Activated naive CD8-positive, alpha-beta T cell treated with anti-CD3 and anti-CD28 coated beads, Interleukin-2, amount 10 ng/mL, durations not matched to agents 7 days and 5 days (primary cell): Measurements from ENCODE around the gene GFRAL. TPM values are rescaled to one million over a fixed set of nuclear protein-coding genes. Genes with fewer than 3 reads are reported as not detected.

Experiments
- ATAC-seq: fragments of 150-1000 bp; cut with Tn5 transposase; one replicate; pipeline ENCODE4 v1.10.0; 2021; ENCODE audit warnings: low read depth, moderate library complexity
- POLR2A ChIA-PET: fragments of 350-600 bp; sonication (Branson Sonifier 250); formaldehyde crosslinking; loops from one replicate; lab custom pipeline; 2021; ENCODE audit warnings: antibody characterized with exemption; lab: Charles Lee
- DNase-seq: peaks from one replicate; pipeline ENCODE4 v3.0.0; 2021
- H3K27ac Mint-ChIP-seq: one replicate; pipeline ENCODE4 v1.8.0; 2022; ENCODE audit warnings: mild to moderate bottlenecking, mixed read lengths
- H3K27me3 Mint-ChIP-seq: one replicate; pipeline ENCODE4 v1.8.0; 2022; ENCODE audit warnings: mild to moderate bottlenecking, moderate library complexity, mixed read lengths
- H3K36me3 Mint-ChIP-seq: one replicate; pipeline ENCODE4 v1.8.0; 2021; ENCODE audit warnings: mild to moderate bottlenecking, mixed read lengths
- H3K4me1 Mint-ChIP-seq: one replicate; pipeline ENCODE4 v1.8.0; 2021; ENCODE audit warnings: mixed read lengths
- H3K4me3 Mint-ChIP-seq: one replicate; pipeline ENCODE4 v1.8.0; 2022; ENCODE audit warnings: mild to moderate bottlenecking, moderate library complexity, mixed read lengths
- H3K9me3 Mint-ChIP-seq: one replicate; pipeline ENCODE4 v1.8.0; 2021; ENCODE audit warnings: mixed read lengths
- total RNA-seq, 2 experiments: library from RNA; stranded (reverse); gene quantifications; one replicate each; pipeline ENCODE4 v1.2.3, GENCODE V29; 2021

Gene GFRAL
- total RNA-seq, 2 experiments from 2014 or later: not detected

GRCh38 chr6:55379895-55380294 is 52.6 kb downstream of the GFRAL start:
- POLR2A ChIA-PET: no interaction called here
- ATAC-seq (no peak), DNase-seq (no peak)
- Mint-ChIP-seq H3K27ac (no peak overlapping the region), H3K36me3 (no peaks in the 10 kb centered on the region), H3K9me3 (no peaks in the 10 kb centered on the region), H3K4me3 (no peak overlapping the region), H3K27me3 (no peaks in the 10 kb centered on the region), H3K4me1 (no peaks in the 10 kb centered on the region)

- no peak overlapping the region for H3K4me3 Mint-ChIP-seq
- no peaks in the 10 kb centered on the region for H3K36me3 Mint-ChIP-seq
- no peaks in the 10 kb centered on the region for H3K9me3 Mint-ChIP-seq
- no peak for ATAC-seq
- no peak overlapping the region for H3K27ac Mint-ChIP-seq
- H3K27me3 Mint-ChIP-seq: no peaks in the 10 kb centered on the region
- no peak for DNase-seq
- POLR2A ChIA-PET: no interaction called here
- H3K4me1 Mint-ChIP-seq: no peaks in the 10 kb centered on the region
Observed at GRCh38 chr6:55388211-55388610, 60.9 kb downstream of the GFRAL start.

- Mint-ChIP-seq H3K4me1 (no peaks in the 10 kb centered on the region), H3K27me3 (no peaks in the 10 kb centered on the region), H3K36me3 (no peaks in the 10 kb centered on the region), H3K9me3 (peaks cover 1% of the 10 kb centered on the region), H3K4me3 (no peak overlapping the region), H3K27ac (no peak overlapping the region)
- DNase-seq (no peak), ATAC-seq (no peak)
- POLR2A ChIA-PET: no interaction called here
Observed at GRCh38 chr6:55395871-55396270, 68.6 kb downstream of the GFRAL start.

DNA sequence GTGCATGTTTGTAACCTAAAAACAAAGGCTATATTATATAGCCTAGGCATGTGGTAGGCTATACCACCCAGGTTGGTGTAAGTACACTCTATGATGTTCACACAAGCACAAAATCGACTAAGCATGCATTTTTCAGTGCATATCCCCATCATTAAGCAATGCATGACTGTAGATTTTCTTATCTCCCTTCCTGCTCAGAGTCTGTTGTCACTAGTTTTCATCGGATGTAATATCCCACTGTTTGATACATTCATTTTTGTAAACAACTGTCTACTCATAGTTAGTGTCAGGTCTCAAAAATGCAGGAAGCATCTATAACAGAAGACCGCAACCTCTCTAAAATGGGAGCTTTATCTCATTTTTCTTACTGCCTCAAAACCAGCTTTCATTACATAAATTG is 70.7 kb downstream of the GFRAL start:
- no peaks in the 10 kb centered on the region for H3K27me3 Mint-ChIP-seq
- no peak for DNase-seq
- H3K27ac Mint-ChIP-seq: no peak overlapping the region
- H3K4me3 Mint-ChIP-seq: no peak overlapping the region
- H3K9me3 Mint-ChIP-seq: peaks cover 1% of the 10 kb centered on the region
- H3K36me3 Mint-ChIP-seq: no peaks in the 10 kb centered on the region
- POLR2A ChIA-PET: no interaction called here
- no peaks in the 10 kb centered on the region for H3K4me1 Mint-ChIP-seq
- ATAC-seq: no peak

- Mint-ChIP-seq H3K27ac (no peak overlapping the region), H3K9me3 (peaks cover 1% of the 10 kb centered on the region), H3K4me1 (no peaks in the 10 kb centered on the region), H3K36me3 (no peaks in the 10 kb centered on the region), H3K4me3 (no peak overlapping the region), H3K27me3 (no peaks in the 10 kb centered on the region)
- POLR2A ChIA-PET: no interaction called here
- no peak for ATAC-seq
- DNase-seq: no peak
Observed at GRCh38 chr6:55399351-55399750, 72.1 kb downstream of the GFRAL start.

DNA sequence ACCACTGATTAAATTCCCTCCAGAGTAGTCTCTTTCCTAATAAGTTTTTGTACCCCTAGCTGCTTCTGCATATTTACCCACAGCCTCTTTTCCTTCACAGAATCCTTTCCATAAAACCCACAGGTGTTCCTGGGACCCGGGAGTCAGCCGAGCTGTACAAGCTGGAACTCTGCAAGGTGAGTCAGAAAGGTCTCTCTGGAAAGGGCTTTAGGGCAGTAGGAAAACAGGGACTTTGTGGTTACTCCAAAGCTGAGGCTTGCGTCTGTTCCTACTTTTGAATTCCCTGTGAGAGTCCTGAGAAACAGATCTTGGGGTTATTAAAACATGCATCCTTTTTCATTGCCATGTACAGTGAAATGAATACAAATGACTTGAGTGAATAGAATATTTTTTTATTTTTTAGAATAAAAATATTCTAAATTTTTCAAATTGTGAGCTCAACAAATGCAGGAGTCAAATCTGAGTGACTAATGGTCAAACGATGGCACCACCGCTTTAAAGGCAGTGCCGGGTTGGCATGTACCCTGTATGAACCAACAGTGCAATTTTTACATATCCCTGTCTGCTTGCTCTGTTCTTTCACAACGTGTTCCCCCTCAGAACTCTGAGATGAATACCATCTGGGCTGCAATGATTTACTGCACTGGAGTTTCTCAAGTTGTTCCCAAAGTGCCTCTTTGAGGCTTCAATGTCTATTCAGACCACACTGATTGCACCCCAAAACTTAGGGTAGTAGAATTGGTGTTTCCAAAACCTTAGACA is 78.4 kb downstream of the GFRAL start:
- Mint-ChIP-seq H3K9me3 (peaks cover 2% of the 10 kb centered on the region), H3K4me1 (no peaks in the 10 kb centered on the region), H3K27me3 (no peaks in the 10 kb centered on the region), H3K36me3 (no peaks in the 10 kb centered on the region), H3K4me3 (no peak overlapping the region), H3K27ac (no peak overlapping the region)
- no peak for ATAC-seq
- no peak for DNase-seq
- POLR2A ChIA-PET: no interaction called here

- Mint-ChIP-seq H3K27me3 (no peaks in the 10 kb centered on the region), H3K9me3 (peaks cover 8% of the 10 kb centered on the region), H3K36me3 (no peaks in the 10 kb centered on the region), H3K4me1 (no peaks in the 10 kb centered on the region), H3K4me3 (no peak overlapping the region), H3K27ac (no peak overlapping the region)
- DNase-seq (no peak), ATAC-seq (no peak)
- POLR2A ChIA-PET: no interaction called here
Observed at GRCh38 chr6:55410674-55411073, 83.4 kb downstream of the GFRAL start.

DNA sequence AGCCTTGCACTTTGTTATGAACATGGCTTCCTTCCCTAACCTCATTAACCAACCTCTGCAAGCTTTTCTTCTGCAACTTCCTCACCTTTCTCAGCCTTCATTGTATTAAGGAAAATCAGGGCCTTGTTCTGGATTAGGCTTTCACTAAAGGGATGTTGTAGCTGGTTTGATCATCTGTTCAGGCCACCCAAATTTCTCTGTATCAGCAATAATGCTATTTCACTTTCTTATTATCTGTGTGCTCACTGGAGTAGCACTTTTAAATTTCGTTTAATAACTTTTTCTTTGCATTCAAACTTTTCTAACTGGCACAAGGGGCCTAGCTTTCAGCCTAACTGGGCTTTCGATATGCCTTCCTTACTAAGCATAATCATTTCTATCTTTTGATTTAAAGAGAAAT is 96.7 kb downstream of the GFRAL start:
- Mint-ChIP-seq H3K4me3 (no peak overlapping the region), H3K4me1 (no peaks in the 10 kb centered on the region), H3K9me3 (no peaks in the 10 kb centered on the region), H3K36me3 (no peaks in the 10 kb centered on the region), H3K27ac (no peak overlapping the region), H3K27me3 (no peaks in the 10 kb centered on the region)
- POLR2A ChIA-PET: no interaction called here
- no peak for ATAC-seq
- DNase-seq: no peak

DNA sequence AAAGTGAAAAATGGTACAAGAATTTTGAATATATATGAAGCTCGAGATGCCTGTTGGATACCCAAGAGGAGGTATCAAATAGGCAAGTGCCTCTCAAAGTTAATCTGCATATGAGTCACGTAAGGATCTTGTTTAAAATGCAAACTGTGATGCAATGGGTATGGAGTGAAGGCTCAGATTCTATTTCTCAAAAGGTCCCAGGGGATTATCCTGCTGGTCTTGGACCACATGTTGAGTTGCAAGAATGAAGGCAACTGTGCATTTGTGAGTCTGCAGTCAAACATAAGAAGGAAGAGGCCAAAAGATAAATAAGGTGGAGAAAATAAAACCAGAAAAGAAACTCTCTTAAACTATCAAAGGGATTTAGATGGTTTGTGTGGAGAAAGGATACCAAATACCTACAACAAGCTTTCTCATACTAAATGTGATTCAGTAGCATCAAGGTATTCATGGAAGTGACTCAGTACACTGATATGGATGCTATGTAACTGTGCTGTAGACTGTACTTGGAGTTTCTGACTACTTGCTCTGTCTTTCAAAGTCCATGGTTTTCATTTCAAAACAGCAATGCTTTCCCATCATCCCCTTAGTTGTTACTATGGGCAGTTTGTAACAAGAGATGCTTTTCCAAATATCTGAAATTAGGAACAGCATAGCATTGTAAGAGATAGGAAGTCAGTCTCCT is 106.3 kb downstream of the GFRAL start:
- Mint-ChIP-seq H3K27ac (no peak overlapping the region), H3K4me3 (no peak overlapping the region), H3K9me3 (peaks cover 2% of the 10 kb centered on the region), H3K36me3 (no peaks in the 10 kb centered on the region), H3K4me1 (no peaks in the 10 kb centered on the region), H3K27me3 (no peaks in the 10 kb centered on the region)
- POLR2A ChIA-PET: no interaction called here
- no peak for DNase-seq
- ATAC-seq: no peak

GRCh38 chr6:55437141-55437540 is 109.9 kb downstream of the GFRAL start:
- POLR2A ChIA-PET: no interaction called here
- Mint-ChIP-seq H3K27me3 (no peaks in the 10 kb centered on the region), H3K27ac (no peak overlapping the region), H3K4me3 (no peak overlapping the region), H3K4me1 (no peaks in the 10 kb centered on the region), H3K36me3 (no peaks in the 10 kb centered on the region), H3K9me3 (no peaks in the 10 kb centered on the region)
- ATAC-seq (no peak), DNase-seq (no peak)

- DNase-seq (no peak), ATAC-seq (no peak)
- POLR2A ChIA-PET: no interaction called here
- Mint-ChIP-seq H3K4me3 (no peak overlapping the region), H3K9me3 (no peaks in the 10 kb centered on the region), H3K36me3 (no peaks in the 10 kb centered on the region), H3K27ac (no peak overlapping the region), H3K27me3 (no peaks in the 10 kb centered on the region), H3K4me1 (no peaks in the 10 kb centered on the region)
Observed at GRCh38 chr6:55438203-55438602, 110.9 kb downstream of the GFRAL start.

- ATAC-seq (no peak), DNase-seq (no peak)
- Mint-ChIP-seq H3K4me3 (no peak overlapping the region), H3K9me3 (no peaks in the 10 kb centered on the region), H3K27ac (no peak overlapping the region), H3K36me3 (no peaks in the 10 kb centered on the region), H3K4me1 (no peaks in the 10 kb centered on the region), H3K27me3 (no peaks in the 10 kb centered on the region)
- POLR2A ChIA-PET: no interaction called here
Observed at GRCh38 chr6:55443238-55444134, 116.2 kb downstream of the GFRAL start.

DNA sequence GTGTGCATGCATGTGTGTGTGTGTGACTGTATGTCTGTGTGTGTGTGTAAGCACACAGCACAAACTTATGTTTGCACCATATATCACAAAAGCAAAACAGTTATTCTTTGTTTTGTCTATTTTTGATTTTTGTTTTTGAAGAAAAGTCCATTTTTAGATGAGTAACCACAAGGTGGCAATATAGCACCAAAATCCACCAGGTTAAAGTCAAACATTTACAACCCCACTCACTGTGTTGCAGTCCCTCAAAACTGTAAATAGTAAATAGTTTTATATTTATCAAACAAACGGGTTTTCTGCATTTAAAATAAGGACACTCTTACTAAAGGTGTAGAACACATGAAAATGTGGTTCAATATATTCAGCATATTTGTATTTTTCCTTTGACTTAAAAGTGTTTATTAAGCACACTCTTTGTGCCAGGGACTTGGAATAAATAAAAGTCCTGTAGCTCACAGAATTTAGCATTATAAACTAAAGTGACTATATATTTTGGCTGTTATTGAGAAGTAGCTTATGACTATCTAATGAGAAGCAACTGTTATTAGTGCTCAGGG is 118.5 kb downstream of the GFRAL start:
- no peak overlapping the region for H3K4me3 Mint-ChIP-seq
- H3K27ac Mint-ChIP-seq: no peak overlapping the region
- DNase-seq: no peak
- no peaks in the 10 kb centered on the region for H3K4me1 Mint-ChIP-seq
- no peaks in the 10 kb centered on the region for H3K9me3 Mint-ChIP-seq
- no peaks in the 10 kb centered on the region for H3K36me3 Mint-ChIP-seq
- POLR2A ChIA-PET: no interaction called here
- ATAC-seq: no peak
- no peaks in the 10 kb centered on the region for H3K27me3 Mint-ChIP-seq
